Measurements from ENCODE around the gene GLTPD2.

GLTPD2 gene

DNA sequence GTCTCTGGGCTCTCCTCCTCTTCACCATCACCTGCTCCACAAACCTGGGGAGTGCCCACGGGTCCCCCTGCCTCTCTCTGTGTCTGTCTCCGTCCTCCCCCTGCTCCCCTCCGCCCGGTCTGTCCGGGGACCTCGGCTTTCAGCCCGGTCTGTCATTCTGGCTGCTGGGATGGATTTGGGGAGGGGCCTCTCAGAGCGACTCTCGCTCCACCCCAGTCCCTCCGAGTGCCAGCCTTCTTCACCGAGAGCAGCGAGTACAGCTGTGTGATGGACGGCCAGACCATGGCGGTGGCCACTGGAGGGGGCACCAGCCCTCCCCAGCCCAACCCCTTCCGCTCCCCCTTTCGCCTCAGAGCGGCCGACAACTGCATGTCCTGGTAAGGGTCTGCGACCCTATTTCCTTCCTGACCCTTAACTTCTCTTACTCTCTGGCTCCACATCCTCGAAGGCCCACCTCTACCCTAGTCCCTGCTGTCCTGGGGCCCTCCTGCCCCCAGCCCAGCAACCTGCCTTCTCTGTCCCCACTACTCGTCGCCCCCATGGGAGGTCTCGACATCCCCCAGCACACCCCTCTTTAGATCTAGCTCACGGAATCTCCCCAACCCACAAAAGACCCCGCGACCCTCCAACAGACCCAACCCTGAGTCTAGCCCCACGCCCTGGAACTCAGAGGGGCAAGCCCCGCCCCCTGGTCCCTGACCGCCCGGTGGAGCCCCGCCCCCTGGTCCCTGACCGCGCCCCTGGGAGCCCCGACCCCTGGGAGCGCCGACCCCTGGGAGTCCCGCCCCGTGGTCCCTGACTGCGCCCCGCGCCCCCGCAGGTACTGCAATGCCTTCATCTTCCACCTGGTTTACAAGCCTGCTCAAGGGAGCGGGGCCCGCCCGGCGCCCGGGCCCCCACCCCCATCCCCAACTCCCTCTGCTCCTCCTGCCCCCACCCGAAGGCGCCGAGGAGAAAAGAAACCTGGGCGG, 43.5 kb upstream of the GLTPD2 start:
- Histone ChIP-seq H3K36me3 (ENCODE audit: control insufficient read depth, insufficient read depth, low read length) (no peaks in the 10 kb centered on the region), H3K9me3 (ENCODE audit: control insufficient read depth, low read length) (no peaks in the 10 kb centered on the region), H3K4me2 (ENCODE audit: low read length) (no peak overlapping the region), H3K9ac (no peak overlapping the region), H3K79me2 (no peaks in the 10 kb centered on the region), H3K27me3 (ENCODE audit: control insufficient read depth, insufficient read depth, low read length) (no peaks in the 10 kb centered on the region), H3K27ac (no peak overlapping the region), H2AFZ (no peak overlapping the region), H3K4me1 (no peaks in the 10 kb centered on the region), H3K4me3 (ENCODE audit: low read depth, low read length) (no peak overlapping the region)
- TF ChIP-seq, protein P1, sequence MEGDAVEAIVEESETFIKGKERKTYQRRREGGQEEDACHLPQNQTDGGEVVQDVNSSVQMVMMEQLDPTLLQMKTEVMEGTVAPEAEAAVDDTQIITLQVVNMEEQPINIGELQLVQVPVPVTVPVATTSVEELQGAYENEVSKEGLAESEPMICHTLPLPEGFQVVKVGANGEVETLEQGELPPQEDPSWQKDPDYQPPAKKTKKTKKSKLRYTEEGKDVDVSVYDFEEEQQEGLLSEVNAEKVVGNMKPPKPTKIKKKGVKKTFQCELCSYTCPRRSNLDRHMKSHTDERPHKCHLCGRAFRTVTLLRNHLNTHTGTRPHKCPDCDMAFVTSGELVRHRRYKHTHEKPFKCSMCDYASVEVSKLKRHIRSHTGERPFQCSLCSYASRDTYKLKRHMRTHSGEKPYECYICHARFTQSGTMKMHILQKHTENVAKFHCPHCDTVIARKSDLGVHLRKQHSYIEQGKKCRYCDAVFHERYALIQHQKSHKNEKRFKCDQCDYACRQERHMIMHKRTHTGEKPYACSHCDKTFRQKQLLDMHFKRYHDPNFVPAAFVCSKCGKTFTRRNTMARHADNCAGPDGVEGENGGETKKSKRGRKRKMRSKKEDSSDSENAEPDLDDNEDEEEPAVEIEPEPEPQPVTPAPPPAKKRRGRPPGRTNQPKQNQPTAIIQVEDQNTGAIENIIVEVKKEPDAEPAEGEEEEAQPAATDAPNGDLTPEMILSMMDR (IDR thresholded peaks at IDR 0.05), result no peak

DNA sequence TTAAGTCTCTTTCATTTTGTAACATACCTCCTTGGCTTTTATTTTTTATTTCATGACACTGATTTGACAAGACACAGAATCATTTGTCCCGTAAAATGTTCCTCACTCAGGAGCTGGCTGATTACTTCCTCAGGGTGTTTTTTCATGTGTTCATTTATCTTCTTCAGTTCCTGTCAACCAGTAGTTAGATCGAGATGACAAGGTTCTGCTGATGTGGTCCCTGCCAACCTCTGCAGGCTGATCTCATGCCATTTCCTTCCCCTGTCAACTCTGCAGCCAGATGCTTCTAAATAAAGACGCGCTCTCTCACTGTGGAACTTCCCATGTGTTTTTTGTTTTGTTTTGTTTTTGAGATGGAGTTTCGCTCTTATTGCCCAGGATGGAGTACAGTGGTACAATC, 40.9 kb upstream of the GLTPD2 start:
- Histone ChIP-seq H3K79me2 (no peaks in the 10 kb centered on the region), H3K4me2 (ENCODE audit: low read length) (peak overlapping the region; percentile 3), H3K27ac (peak overlapping the region; percentile 25), H3K4me3 (ENCODE audit: low read depth, low read length) (no peak overlapping the region), H3K4me1 (no peaks in the 10 kb centered on the region), H3K9me3 (ENCODE audit: control insufficient read depth, low read length) (no peaks in the 10 kb centered on the region), H3K36me3 (ENCODE audit: control insufficient read depth, insufficient read depth, low read length) (no peaks in the 10 kb centered on the region), H2AFZ (peak overlapping the region; percentile 47), H3K9ac (no peak overlapping the region), H3K27me3 (ENCODE audit: control insufficient read depth, insufficient read depth, low read length) (no peaks in the 10 kb centered on the region)
- TF ChIP-seq, protein P1 (IDR thresholded peaks at IDR 0.05), result no peak

DNA sequence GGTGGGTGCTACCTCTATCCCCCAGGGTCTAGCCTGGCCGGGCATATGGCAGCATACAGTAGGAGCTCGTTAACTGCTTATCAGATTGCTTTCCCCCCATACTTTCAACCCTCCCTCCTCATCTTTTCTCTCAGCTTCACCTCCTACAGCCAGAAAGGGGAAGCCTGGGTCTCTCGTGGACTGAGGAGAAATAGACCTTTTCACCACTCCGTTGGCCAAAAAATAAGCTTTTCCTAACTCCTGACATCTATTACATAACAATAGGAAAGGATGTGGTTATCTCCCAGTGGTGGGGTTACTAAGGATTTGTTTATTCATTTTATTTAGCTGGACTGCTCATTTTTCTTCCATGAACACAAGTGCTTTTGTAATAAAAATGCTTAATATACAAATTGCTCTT, 40.1 kb upstream of the GLTPD2 start:
- Histone ChIP-seq H2AFZ (no peak overlapping the region), H3K4me3 (ENCODE audit: low read depth, low read length) (no peak overlapping the region), H3K27ac (peak overlapping the region; percentile 16), H3K27me3 (ENCODE audit: control insufficient read depth, insufficient read depth, low read length) (no peaks in the 10 kb centered on the region), H3K9me3 (ENCODE audit: control insufficient read depth, low read length) (no peaks in the 10 kb centered on the region), H3K9ac (no peak overlapping the region), H3K79me2 (no peaks in the 10 kb centered on the region), H3K4me2 (ENCODE audit: low read length) (no peak overlapping the region), H3K36me3 (ENCODE audit: control insufficient read depth, insufficient read depth, low read length) (no peaks in the 10 kb centered on the region), H3K4me1 (no peaks in the 10 kb centered on the region)
- TF ChIP-seq, protein P1 (IDR thresholded peaks at IDR 0.05), result no peak

DNA sequence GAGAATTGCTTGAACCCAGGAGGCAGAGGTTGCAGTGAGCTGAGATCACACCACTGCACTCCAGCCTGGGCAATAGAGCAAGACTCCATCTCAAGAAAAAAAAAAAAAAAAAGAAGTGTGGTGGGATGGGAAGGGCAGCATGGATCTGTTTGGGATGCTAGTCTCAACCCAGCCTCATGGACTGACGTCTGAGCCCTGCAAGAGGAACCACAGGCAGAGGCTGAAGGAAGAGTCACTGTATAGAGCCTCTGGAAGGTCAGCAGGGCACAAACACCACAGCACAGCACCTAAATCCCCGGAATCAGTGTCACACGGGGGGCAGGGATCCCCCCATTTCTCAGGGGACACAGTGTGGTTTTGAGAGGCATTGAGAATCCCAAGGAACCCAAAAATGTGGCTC, 38.2 kb upstream of the GLTPD2 start:
- Histone ChIP-seq H3K27ac (no peak overlapping the region), H3K79me2 (no peaks in the 10 kb centered on the region), H3K9me3 (ENCODE audit: control insufficient read depth, low read length) (no peaks in the 10 kb centered on the region), H3K4me2 (ENCODE audit: low read length) (no peak overlapping the region), H3K4me1 (no peaks in the 10 kb centered on the region), H3K4me3 (ENCODE audit: low read depth, low read length) (no peak overlapping the region), H3K27me3 (ENCODE audit: control insufficient read depth, insufficient read depth, low read length) (no peaks in the 10 kb centered on the region), H3K36me3 (ENCODE audit: control insufficient read depth, insufficient read depth, low read length) (no peaks in the 10 kb centered on the region), H2AFZ (no peak overlapping the region), H3K9ac (no peak overlapping the region)
- TF ChIP-seq, protein P1 (IDR thresholded peaks at IDR 0.05), result no peak

All from parathyroid adenoma (tissue), 2 donors.